ENCODE measurements around the gene TRAPPC8.

- no peak for TF ChIP-seq CTCF (conservative IDR thresholded peaks at IDR 0.05)
- no peak for TF ChIP-seq ZFX (IDR thresholded peaks at IDR 0.05)
Observed at GRCh38 chr18:31857526-31858106, 85.3 kb downstream of the TRAPPC8 start.
